Measurements from ENCODE around the gene LRRC17.
"Not testable (repeated sequence)": the region's sequence is repeated elsewhere in the genome, so short reads cannot be mapped to it uniquely, and the experiment has no call there.

Gene LRRC17

DNA sequence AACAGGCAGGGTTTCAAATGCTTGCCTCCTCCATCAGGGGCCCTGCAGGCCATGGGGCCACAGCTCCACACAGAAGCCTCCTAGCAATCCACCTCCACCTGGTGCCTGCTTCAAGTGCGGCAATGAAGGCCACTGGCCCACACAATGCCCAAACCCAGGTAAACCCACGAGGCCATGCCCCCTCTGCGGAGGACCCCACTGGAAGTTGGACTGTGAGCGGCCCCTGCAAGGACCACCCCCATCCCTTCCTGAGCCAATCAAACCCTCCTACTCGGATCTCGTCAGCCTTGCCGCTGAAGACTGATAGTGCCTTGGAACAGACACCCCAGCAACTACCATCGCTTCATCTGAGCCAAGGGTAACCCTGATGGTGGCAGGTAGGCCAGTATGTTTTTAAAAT, 63.1 kb downstream of the LRRC17 start:
- no peak for DNase-seq (ENCODE audit: low read depth)
- H3K4me3 ChIP-seq (ENCODE audit: low read depth, low read length): no peak overlapping the region
- no peak for TF ChIP-seq CTCF (IDR thresholded peaks at IDR 0.05; ENCODE audit: control insufficient read depth, extremely low read depth, insufficient read depth)

GRCh38 chr7:102976493-102976892, 63.7 kb downstream of the LRRC17 start:
- TF ChIP-seq CTCF (IDR thresholded peaks at IDR 0.05; ENCODE audit: control insufficient read depth, extremely low read depth, insufficient read depth): no peak
- no peak overlapping the region for H3K4me3 ChIP-seq (ENCODE audit: low read depth, low read length)
- no peak for DNase-seq (ENCODE audit: low read depth)

- not testable (repeated sequence) for H3K4me3 ChIP-seq (ENCODE audit: low read depth, low read length); DNase-seq (ENCODE audit: low read depth)
These were observed 64.8 kb downstream of the LRRC17 start for GRCh38 chr7:102977586-102977985.

GRCh38 chr7:102978284-102978683, 65.5 kb downstream of the LRRC17 start:
- DNase-seq (ENCODE audit: low read depth): no peak
- TF ChIP-seq CTCF (IDR thresholded peaks at IDR 0.05; ENCODE audit: control insufficient read depth, extremely low read depth, insufficient read depth): no peak
- H3K4me3 ChIP-seq (ENCODE audit: low read depth, low read length): no peak overlapping the region

DNA sequence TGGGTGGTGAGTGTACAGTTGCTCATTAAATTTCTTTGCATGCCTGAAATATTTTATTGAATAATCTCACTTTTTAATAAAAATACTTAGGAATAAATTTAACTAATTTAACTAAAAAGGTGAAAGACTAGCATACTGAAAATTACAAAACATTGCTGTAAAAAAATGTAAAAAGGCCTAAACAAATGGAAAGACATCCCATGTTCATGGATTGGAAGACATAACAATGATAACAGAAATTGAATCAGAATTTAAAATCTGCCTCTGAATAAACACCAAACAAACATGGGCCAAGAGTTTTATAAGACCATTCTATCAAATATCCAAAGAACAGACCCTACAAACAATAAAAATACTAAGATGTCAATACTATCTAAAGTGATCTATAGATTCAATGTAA, 66.9 kb downstream of the LRRC17 start:
- no peak for TF ChIP-seq CTCF (IDR thresholded peaks at IDR 0.05; ENCODE audit: control insufficient read depth, extremely low read depth, insufficient read depth)
- DNase-seq (ENCODE audit: low read depth): no peak
- no peak overlapping the region for H3K4me3 ChIP-seq (ENCODE audit: low read depth, low read length)

GRCh38 chr7:102981451-102981850, 68.7 kb downstream of the LRRC17 start:
- DNase-seq (ENCODE audit: low read depth): no peak
- no peak overlapping the region for H3K4me3 ChIP-seq (ENCODE audit: low read depth, low read length)
- TF ChIP-seq CTCF (IDR thresholded peaks at IDR 0.05; ENCODE audit: control insufficient read depth, extremely low read depth, insufficient read depth): no peak

DNA sequence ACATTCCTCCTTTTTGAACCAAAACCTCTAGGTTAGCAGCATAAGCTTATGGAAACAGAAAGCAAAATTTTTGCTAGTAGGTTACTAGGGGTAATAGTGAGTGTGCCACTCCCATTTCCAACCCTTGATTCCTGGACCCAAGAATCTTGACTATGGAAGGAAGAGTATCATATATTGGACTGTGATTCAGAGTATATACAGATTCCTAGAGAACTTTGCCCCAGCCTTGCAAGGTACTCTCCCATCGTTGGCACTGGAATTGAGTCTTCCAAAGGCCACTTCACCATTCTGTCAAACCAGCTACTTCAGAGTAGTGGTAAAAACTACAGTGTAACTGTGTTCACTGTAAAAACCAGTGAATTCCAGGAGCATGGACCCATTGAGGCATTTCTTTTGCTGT, 69.4 kb downstream of the LRRC17 start:
- TF ChIP-seq CTCF (IDR thresholded peaks at IDR 0.05; ENCODE audit: control insufficient read depth, extremely low read depth, insufficient read depth): no peak
- no peak overlapping the region for H3K4me3 ChIP-seq (ENCODE audit: low read depth, low read length)
- DNase-seq (ENCODE audit: low read depth): no peak

- DNase-seq (ENCODE audit: low read depth): no peak
- no peak overlapping the region for H3K4me3 ChIP-seq (ENCODE audit: low read depth, low read length)
- no peak for TF ChIP-seq CTCF (IDR thresholded peaks at IDR 0.05; ENCODE audit: control insufficient read depth, extremely low read depth, insufficient read depth)
These were observed 70.8 kb downstream of the LRRC17 start for GRCh38 chr7:102983602-102984001.

Data from LNCaP clone FGC (cell line).